Activated CD8-positive, alpha-beta memory T cell treated with anti-CD3 and anti-CD28 coated beads, Interleukin-2, amount 50 U/mL, for 1 hour (primary cell): ENCODE data around the gene DPH7.
"Not testable (repeated sequence)": the region's sequence is repeated elsewhere in the genome, so short reads cannot be mapped to it uniquely, and the experiment has no call there.

Source experiments
- DNase-seq: peaks from one replicate; pipeline ENCODE4 v3.0.0-alpha.2; 2020; ENCODE audit errors: extremely low read depth

DPH7 gene

DNA sequence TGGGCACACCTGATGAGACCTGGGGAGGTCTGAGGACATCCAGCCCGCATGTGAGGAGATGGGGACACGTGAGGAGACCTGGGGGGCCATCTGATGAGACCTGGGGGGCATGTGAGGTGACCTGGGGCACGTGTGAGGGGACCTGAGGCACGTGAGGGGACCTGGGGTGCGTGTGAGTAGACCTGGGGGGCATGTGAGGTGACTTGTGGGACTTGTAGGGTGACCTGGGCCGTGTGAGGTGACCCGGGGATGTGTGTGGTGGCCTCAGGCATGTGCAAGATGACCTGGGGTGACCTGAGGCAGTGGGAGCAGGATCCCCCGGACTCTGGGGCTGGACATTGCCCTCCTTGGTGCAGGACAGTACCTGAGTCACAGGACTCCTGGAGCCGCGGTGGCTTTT lies 59.2 kb downstream of the DPH7 start:
- DNase-seq, result no peak

DNA sequence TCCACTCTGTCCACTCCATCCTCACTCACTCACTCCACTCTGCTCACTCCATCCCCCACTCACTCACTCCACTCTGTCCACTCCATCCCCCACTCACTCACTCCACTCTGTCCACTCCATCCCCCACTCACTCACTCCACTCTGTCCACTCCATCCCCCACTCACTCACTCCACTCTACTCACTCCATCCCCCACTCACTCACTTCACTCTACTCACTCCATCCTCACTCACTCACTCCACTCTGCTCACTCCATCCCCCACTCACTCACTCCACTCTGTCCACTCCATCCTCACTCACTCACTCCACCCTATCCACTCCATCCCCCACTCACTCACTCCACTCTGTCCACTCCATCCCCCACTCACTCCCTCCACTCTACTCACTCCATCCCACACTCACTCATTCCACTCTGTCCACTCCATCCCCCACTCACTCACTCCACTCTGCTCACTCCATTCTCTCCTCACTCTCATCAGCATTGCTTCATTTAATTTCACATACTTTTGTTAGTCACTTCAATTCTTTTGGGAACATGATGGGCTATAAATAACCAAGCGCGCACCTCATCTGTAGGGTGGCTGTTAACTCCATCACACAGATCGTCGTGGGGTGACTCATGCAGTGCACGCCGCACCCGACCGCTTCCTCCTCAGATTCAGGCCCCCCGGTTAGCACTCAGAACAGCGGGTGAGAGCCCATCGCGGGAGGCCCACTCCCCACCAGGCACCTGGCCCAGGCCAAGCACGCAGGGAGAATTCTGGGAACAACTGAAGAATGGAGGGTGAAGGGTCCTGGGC lies 59.9 kb downstream of the DPH7 start:
- not testable (repeated sequence) for DNase-seq

DNA sequence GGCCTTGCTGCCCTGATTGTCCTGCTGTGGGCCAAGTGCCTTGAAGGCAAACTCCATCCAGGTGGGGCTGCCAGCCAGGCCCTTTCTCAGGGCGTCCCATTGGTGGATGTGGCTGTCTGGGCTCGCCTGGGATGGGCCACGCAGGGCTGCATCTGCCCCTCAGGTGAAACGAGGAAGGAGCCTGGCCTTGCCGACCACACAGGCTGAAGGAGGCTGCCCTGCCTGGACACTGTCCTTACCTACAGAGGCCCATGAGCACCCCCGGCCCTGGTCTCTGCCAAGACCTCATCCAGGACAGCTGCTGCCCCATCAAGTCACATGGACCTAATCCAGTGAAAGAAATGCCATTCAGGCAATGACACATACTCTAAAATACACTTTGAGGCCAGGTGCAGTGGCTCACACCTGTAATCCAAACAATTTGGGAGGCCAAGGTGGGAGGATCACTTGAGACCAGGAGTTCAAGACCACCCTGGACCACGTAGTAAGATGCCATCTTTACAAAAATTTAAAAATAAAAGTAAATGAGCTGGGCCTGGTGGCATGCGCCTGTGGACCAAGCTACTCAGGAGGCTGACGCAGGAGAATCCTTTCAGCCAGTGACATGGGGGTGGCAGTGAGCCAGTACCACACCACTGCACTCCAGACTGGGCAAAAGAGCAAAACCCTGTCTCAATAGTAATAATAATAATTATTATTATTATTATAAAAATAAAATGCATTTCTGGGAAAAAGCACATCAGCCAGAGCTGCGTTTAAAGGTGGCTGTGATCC lies 62.4 kb downstream of the DPH7 start:
- no peak for DNase-seq

DNA sequence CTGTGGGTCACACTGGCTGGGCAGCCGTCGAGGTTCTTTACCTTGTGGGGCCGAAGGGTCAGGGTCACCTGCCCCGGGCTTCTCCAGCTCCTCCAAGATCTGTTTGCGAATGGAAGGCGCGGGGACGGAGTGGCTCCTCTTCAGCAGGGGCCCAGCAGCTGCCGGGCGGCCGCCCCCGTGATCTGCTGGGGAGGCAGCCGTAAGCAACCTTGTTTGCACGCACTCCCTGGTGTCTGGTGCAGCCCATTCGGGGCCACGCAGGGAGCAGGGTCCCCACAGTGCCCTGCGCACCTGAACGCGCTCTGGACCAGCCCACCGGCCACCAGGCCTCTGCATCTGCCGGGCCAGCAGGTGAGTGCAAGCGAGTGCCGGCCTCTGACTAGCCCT lies 63.4 kb downstream of the DPH7 start:
- DNase-seq, result no peak

DNA sequence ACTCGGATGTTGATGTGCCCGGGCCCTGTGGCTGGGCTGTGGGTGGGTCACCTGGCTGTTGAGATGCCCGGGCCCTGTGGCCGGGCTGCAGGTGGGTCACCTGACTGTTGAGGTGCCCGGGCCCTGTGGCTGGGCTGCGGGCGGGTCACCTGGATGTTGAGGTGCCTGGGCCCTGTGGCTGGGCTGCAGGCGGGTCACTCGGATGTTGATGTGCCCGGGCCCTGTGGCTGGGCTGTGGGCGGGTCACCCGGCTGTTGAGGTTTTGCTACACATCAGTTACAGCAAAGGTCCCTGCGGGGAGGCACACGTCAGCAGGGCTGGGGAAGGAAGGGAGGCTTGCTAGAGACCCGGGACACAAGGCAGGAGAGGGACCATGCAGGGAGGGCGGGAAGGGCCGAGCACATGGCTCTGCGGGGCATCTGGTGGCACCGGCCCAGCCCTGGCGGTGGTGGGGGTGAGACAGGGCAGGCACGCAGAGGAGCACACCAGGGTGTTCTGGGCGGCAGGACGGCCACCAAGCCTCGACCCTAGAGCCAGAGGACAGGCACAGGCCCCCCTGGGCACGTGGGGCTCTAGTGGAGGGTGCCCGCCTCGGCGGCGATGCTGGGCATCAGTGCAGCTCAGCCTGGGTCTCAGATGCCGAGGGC lies 63.9 kb downstream of the DPH7 start:
- DNase-seq, result no peak

DNA sequence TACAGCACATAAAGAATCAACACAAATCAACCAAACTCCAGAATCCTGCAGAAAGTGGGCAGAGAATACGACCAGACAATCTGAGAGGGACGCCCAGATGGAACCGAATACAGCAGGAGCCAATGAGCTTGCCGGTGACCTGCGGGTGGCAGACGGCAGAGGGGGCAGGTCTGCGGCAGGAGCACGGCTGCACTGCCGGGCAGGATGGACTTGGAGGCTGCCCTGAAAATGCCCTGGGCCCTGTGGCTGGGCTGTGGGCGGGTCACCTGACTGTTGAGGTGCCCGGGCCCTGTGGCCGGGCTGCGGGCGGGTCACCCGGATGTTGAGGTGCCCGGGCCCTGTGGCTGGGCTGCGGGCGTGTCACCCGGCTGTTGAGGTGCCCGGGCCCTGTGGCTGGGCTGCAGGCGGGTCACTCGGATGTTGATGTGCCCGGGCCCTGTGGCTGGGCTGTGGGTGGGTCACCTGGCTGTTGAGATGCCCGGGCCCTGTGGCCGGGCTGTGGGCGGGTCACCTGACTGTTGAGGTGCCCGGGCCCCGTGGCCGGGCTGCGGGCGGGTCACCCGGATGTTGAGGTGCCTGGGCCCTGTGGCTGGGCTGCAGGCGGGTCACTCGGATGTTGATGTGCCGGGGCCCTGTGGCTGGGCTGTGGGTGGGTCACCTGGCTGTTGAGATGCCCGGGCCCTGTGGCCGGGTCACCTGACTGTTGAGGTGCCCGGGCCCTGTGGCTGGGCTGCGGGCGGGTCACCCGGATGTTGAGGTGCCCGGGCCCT lies 64.7 kb downstream of the DPH7 start:
- DNase-seq, result not testable (repeated sequence)

DNA sequence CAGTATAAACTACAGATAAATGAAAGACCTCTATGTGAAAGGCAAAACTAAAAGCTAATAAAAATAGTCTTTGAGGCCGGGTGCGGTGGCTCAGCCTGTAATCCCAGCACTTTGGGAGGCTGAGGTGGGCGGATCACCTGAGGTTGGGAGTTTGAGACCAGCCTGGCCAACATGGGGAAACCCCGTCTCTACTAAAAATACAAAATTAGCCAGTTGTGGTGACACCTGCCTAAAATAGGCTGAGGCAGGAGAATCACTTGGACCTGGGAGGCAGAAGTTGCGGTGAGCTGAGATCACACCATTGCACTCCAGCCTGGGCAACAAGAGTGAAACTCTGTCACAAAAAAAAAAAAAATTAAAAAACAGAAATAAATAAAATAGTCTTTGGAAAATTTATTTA lies 65.6 kb downstream of the DPH7 start:
- DNase-seq, result not testable (repeated sequence)

DNA sequence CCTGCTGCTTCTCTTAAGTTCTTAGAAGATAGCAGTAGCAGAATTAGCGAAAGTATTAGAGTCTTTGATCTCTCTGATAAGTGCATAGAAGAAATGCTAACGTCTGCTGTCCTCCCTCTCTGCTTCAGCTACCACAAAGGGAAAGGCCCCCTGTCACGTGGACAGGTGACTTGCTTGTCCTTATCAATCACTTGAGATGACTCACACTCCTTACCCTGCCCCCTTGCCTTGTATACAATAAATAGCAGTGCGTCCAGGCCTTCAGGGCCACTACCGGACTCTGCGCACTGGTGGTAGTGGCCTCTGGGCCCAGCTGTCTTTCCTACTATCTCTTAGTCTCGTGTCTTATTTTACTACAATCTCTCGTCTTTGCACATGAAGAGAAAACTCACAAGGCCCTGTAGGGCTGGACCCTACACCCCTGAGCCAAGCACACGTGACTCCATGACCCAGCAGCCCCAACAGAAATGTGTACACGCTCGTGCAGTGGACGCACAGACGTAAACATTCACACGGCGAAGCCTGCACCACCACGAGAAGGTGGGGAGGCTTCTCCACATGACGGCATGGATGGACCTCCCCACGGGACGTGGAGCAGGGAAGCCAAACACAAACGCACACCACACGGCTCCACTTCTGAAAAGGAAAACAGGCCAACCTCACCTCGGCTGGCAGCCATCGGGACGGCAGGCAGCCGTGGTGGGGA lies 66.8 kb downstream of the DPH7 start:
- no peak for DNase-seq

DNA sequence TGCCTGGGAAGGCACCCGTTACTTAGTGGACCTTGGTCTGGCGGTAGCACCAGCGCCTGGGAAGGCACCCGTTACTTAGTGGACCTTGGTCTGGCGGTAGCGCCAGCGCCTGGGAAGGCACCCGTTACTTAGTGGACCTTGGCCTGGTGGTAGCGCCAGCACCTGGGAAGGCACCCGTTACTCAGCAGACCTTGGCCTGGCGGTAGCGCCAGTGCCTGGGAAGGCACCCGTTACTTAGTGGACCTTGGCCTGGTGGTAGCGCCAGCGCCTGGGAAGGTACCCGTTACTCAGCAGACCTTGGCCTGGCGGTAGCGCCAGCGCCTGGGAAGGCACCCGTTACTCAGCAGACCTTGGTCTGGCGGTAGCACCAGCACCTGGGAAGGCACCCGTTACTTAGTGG lies 67.6 kb downstream of the DPH7 start:
- DNase-seq, result not testable (repeated sequence)

DNA sequence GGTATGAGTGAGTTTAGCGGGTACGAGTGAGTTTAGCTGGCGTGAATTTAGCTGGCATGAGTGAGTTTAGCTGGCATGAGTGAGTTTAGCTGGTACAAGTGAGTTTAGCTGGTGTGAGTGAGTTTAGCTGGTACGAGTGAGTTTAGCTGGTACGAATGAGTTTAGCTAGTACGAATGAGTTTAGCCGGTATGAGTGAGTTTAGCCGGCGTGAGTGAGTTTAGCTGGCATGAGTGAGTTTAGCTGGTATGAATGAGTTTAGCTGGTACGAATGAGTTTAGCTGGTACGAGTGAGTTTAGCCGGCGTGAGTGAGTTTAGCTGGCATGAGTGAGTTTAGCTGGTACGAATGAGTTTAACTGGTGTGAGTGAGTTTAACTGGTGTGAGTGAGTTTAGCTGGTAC lies 69.5 kb downstream of the DPH7 start:
- no peak for DNase-seq

DNA sequence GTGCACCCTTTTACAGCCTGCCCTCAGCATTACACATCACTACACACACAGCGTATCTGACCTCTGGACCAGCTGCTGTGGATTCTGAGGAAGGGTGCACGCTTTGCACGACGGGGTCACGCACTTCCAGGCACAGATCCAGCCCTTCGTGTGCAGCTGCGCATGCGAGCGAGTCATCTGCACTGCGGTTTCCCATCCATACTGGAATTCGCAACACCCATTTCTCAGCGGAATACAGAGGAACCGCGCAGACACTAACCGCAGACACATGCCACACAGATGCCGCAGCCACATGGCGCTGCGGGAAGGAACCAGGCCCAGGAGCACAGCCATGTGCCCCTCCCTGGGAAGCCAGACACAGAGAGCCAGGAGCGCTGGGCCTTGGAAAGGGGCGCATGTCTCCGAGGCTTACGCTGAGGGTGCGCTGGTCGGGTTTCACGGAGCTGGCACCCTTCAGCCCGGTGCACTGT lies 72.0 kb downstream of the DPH7 start:
- no peak for DNase-seq

DNA sequence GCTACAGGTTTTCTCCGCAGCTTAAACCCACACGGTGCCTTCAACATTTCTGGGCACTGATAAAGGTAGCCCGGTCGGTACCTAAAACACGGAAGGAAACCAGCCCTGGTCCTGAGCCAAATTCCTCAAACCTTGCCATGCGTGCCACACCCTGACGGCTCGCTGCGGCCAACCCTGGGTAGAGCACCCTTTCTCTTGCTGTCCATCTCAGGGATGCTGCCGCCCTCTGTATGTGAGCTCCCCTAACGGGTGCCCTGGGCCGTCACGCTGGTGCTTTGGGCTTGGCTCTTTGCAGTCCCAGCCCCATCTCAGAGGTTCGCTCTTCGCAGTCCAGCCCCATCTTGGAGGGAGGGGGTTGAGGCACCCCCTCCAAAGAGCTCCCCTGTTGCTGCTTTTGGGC lies 72.5 kb downstream of the DPH7 start:
- DNase-seq, result no peak

DNA sequence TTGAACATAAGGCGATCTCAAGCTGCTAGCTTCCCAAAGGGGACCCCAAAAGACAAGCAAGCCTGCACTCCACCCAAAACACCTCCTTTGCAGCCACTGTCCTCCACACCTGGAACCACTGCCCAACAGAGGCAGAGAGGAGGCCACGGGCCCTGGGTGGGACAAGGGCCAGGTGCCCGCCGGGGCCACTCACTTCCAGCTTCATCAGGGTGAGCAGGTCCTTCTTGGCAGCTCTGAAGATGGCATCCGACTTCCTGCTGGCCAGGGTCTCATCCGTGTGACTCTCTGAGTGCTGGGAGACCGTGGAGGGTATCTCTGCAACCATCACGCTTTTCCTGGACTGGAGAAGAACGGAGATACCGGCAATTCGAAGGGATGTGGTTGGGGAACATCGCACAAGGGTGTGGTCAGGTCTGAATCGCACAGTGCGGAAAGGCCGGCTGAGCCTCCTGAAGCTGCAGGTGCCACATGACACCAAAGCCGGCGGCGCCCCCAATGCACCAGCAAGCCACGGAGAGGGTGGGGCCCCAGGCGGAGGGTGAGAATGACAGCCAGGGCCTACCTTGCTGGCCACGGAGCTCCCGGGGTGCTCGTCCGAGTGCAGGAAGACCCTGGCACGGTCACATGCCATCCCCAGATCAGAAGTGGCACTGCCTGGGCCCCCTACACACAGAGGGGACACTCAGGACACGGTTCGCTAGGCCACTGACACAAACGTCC lies 73.1 kb downstream of the DPH7 start:
- no peak for DNase-seq
